ENCODE results near the gene CENPF.
"Not testable (repeated sequence)": the region's sequence is repeated elsewhere in the genome, so short reads cannot be mapped to it uniquely, and the experiment has no call there.

Gene CENPF

DNA sequence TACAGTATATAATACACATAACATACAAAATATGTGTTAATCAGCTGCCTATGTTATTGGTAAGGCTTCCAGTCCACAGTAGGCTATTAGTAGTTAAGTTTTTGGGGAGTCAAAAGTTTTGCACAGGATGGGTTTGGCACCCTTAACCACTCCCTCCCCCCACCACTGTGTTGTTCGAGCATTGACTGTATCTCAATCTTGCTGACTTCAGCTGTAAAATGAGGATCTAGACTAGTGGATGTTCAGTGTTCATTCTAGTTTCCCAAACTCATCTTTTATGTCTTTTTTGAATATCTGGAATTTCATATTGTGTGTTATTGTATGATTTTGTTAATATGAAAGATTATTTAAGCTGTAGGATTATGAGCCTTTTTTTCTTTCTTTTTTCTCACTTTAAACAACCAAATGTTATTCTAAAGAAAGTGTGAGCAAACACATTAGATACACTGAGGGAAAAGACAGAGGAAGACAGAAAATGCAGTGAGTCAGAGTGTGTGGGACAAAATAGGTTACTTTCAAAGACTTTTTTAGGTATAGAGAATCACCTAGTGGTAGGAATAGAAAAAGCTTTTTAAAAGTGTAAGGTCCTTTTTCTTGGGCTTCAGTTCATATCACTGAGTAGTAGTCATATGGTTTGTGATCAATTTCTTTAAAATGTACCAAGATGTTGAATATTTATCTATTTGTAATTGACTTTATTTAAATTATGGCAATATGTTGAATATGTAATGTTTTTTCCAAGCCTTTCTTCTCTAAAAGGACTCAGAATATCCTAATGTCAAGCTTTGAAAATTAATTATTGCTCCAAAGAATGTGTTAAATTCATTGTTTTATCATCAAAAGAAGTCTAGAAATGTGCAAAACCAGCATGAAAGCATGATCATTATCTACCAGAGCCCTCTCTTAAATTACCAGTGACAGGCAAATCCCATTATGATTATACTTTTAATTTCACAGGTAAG, 17.9 kb upstream of the CENPF start:
- peak; percentile 52 for DNase-seq (ENCODE audit: low read depth)

DNA sequence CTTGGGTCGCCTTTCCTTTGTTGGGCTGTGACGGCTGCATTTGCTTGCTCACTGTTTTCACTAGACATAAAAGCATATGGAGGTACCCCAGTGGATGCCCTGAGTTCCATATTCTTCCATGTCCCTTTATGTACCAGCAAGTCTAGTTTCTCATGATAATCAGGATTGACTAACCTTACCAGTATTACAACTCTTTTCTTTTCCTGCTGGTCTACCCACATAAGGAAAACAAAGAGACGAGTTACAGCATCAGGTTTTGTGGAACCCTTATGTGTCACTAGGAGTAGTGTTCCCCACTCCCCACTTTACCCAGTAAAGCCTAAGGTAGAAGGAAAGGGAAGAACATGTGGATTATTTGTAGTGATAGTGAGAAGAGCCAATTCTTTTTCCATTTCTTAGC, 16.4 kb upstream of the CENPF start:
- DNase-seq (ENCODE audit: low read depth), result no peak

DNA sequence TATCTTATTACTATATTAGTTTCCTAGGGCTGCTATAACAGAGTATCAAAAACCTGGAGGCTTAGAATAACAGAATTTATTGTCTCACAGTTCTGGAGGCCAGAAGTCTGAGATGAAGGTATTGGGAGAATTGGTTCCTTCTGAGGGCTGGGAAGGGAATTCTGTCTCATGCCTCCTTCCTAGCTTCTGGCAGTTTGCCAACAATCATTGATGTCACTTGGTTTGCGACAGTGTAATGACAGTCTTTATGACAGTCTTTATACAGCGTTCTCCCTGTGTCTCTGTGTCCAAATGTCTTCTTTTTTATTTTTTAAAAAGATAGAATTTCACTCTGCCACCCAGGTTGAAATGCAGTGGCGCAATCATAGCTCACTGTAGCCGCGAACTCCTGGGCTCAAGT, 15.8 kb upstream of the CENPF start:
- DNase-seq (ENCODE audit: low read depth), result no peak

DNA sequence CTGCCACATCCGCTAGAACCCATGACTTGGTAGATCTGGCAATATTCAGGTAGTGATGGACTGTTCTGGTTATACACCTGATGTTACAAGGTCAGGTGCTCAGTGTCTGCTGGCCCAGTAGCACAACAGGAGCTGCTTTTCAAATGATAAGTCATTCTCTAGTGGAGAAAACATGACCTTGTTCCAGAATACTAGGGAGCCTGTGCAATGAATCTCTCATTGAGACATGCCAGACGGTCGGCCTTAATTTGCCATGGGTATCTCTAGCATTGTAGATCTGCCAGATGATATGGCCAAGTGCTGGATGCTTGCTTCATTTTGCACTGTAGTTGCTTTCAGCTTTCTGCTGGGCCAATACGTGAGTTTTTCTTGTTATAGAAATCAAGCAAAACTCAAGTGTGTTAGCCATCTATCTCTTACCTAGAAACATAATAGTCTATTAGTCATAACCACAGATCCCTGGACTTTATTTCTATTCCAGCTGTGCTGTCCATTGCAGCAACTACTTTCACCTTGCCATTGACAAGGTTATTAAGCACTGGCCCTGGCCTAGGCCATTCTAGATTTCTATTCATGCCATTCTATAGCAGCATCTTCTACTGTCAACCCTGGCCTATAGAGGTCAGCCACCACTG, 13.9 kb upstream of the CENPF start:
- DNase-seq (ENCODE audit: low read depth), result no peak

DNA sequence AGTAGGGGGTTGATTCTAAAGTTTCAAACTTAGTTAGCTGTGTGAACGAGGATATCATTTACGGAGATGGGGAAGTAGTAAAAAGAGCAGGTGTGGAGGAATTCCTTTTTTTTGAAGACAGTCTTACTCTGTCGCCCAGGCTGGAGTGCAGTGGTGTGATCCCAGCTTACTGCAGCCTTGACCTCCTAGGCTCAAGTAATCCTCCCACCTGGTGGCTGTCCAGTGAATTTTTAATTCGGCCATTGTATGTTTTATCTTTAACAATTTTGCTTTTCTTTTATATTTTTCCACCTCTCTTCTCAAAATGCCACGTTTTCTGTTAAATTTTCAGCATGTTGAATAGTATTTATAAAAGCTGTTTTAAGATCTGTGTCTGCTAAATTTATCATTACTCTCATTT, 12.3 kb upstream of the CENPF start:
- DNase-seq (ENCODE audit: low read depth), result no peak

DNA sequence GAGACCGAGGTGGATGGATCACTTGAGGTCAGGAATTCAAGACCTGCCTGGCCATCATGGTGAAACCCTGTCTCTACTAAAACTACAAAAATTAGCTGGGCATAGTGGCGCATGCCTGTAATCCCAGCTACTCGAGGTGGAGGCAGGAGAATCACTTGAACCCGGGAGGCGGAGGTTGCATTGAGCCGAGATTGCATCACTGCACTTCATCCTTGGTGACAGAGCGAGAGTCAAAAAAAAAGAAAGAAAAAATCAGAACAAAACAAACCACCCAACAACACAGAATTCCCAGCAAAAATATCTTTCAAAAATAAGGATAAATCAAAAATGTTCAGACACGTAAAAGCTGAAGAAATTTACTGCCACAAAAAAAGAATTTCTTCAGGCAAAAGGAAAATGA, 11.1 kb upstream of the CENPF start:
- DNase-seq (ENCODE audit: low read depth), result not testable (repeated sequence)

DNA sequence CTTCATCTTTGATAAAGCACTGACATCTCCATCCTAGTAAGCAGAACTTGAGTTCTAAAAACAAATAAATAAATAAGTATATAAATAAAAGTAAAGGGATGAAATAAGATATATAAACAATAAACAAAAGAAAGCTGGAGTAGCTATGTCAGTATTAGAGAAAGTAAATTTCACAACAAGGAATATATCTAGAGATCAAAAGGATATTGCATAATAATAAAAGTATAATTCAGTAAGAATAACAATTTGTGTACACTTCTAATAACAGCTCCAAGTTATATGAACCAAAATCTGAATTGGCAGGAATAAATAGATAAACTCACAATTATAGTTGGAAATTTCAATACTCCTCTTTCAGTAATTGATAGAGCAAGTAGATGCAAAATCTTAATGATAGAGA, 9.8 kb upstream of the CENPF start:
- DNase-seq (ENCODE audit: low read depth), result no peak

DNA sequence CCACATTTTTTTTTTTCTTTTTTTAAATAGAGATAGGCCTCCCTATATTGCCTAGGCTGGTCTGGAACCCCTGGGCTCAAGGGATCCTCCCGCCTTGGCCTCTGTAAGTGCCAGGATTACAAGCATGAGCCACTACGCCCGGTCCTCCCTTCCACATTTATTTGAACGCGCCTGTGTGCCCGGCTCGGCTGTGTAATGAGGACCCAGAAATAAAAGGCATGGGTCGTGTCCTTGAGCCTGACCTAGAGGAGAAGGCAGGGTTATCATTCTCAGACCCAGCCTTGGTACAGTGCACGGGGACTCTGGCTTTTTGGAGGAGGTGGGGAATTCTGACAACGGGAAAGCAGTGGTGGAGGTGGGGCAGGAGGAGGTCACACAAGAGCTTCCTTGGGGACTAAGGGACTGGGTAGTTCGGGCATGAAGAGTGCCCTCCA, 841 bp downstream of the CENPF start:
- DNase-seq (ENCODE audit: low read depth), result no peak

DNA sequence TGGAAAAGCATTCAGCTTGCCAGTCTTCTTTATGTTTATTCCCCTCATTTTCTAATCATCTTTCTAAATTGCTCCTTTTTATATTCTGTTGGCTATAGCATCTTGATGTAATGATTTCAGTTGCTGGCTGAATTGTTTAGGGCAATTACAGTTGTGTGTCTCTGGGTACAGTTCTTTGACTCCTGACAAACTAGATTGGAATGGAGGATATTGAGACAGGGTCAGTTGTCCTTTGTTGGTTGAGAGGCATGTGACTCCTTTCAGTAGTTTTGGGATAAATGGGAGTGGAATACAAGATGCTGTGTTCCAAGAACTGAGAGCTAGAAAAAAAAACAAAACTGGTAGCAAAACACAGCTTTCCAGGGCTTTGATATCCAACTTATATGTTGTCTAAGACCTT, 1.5 kb downstream of the CENPF start:
- DNase-seq (ENCODE audit: low read depth), result no peak

DNA sequence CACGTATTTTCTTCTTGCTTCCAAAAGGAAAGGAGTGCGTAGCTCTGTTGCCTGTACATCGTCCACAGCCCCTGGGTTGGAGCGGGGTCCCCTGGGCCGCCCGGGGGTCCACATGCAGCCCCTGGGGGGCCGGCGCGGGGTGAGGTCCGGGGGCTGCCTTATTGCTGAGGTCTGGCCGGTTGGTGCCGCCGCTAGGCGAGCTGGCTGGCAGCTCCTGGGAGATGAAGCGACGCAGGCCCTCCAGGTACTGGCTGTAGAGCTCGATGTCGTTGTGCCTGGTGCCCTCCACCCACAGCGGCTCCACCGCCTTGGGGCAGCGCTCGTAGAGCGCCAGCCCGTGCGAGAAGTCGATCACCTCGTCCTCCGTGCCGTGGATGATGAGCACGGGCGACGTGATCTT, 2.5 kb downstream of the CENPF start:
- DNase-seq (ENCODE audit: low read depth), result not testable (repeated sequence)

DNA sequence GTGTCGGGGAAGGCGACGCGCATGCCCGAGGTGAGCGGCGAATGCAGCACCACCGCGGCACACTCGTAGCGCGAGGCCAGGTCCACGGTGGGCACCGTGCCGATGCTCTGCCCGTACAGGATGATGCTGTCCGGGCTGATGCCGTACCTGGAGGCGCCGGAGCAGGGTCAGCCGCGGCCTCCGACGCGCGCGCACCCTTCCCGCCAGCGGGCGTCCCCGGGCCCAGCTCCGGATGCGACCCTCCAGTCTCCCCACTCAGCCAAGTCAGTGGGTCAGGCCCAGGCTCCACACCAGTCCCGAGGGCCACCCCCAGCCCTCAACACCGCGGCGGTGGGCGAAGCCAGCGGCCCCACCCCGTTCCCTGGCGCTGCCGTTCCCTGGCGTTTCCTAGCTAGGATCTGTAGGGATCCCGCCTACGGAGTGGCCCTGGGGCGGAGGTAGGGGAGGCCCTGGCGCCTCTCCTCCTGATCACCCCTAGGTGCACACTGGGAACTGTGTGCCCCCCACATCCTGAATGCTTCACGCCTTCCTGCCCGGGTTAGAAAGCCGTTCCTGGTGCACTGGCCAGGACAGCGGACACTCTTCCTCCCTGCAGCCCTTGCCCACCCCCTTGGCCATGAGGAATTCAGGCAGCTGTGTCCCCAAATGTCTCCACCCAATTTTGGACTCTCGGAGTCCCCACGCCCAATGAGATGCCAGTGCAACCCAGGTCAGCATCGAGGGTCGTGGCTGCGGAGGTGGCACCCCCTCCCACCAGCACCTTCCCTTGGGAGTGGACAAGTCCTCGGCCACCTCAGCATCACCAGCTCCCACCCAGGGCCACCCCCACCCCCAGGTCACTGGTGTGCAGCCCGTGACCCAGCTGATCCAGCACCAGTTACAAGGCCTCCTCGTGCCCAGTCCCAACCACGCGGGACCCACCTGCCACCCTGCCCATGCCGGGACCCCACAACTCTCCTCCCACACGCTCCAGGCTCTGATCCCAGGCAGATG, 3.2 kb downstream of the CENPF start:
- not testable (repeated sequence) for DNase-seq (ENCODE audit: low read depth)

DNA sequence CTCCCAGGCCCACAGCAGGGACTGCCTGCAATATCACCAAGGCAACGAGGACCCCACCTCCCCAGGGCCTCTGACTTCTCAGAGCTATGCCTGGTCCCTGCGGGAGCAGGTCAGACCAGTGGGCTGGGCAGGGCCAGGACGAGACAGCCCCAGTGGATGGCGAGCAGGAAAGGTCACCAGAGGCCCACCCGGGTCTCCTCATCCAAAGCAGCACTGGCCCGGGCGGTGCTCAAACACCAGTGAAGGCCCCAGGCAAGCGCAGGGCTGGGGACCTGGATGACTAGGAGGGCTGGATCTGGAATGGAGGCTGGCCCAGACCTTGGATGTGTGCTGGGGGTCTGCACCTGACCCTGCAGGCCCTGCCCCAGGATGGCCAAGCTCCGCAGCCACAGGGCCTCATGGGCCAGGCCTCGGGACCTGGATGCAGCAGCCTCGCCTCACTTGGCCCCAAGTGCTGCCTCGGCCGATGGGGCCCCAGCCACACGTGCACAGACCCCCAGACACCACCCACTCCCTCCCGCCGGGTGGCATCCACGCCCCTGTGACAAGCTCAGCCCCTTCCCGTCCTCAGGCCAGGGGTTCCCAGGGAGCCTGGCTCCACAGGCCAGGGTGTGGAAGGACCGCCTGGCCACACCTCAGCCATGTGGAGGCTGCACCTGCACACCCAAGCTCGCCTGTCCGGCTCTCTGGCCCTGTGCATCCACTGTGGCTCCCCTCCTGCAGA, 4.7 kb downstream of the CENPF start:
- not testable (repeated sequence) for DNase-seq (ENCODE audit: low read depth)

DNA sequence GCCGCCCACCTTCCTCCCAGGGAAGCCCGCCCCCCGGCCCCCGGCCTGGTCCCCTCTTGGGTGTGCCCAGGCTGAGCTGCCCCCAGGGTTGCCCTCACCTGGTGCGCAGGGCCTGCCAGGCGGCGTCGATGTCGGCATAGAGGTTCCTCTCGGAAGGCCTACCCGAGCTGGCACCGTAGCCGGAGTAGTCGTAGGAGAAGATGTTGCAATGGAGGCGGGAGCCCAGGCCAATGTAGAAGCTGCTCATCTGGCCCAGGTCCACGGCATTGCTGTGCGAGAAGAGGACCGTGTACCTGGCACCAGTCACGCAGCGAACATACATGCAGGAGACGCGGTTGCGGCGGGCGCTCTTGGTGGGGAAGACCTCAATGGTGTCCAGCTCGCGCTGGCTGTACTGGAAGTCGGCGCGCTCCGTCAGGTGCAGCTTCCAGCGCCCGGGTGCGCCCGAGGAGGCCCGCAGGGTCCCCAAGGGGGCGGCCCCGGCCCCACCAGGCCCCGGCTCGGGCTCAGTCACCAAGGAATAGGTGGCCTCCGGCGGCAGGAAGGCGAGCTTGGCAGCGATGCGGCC, 5.3 kb downstream of the CENPF start:
- not testable (repeated sequence) for DNase-seq (ENCODE audit: low read depth)

DNA sequence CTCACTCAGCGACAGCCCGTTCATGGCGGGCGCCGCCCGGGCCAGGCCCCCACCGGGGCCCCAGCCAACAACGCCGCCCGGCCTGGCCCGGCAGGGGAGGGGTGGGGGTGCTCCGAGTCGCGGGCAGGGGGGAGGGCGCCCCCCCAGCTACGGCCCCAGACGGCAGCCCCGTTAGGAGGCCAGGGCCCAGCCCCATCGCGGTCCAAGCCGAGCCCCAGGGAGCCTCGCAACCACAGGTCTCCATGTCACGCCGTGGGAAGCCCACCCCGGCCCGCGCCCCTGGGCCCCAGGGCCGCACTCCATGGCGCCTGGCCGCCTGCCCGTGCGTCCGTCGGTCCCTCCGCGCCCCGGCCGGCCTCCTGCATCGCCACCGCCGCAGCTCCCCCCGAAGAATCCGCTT, 5.8 kb downstream of the CENPF start:
- DNase-seq (ENCODE audit: low read depth), result not testable (repeated sequence)

DNA sequence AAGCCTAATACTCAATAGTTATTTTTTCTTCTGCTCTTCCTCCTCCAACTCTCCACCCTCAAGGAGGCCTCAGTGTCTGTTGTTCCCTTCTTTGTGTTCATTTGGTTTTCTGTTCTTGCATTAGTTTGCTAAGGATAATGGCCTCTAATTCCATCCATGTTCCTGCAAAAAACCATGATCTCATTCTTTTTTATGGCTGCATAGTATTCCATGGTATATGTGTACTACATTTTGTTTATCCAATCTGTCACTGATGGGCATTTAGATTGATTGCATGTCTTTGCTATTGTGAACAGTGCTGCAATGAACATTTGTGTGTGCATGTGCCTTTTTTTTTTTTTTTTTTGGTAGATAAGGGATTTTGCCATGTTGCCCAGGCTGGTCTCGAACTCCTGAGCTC, 6.7 kb downstream of the CENPF start:
- DNase-seq (ENCODE audit: low read depth), result no peak

DNA sequence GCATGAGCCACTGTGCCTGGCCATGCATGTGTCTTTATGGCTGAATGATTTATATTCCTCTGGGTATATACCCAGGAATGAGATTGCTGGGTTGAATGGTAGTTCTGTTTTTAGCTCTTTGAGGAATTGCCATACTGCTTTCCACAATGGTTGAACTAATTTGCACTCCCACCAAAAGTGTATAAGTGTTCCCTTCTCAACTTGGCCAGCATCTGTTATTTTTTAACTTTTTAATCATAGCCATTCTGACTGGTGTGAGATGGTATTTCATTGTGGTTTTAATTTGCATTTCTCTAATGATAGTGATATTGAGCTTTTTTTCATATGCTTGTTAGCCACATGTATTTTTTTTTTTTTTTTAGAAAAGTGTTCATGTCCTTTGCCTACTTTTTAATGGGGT, 7.1 kb downstream of the CENPF start:
- not testable (repeated sequence) for DNase-seq (ENCODE audit: low read depth)

DNA sequence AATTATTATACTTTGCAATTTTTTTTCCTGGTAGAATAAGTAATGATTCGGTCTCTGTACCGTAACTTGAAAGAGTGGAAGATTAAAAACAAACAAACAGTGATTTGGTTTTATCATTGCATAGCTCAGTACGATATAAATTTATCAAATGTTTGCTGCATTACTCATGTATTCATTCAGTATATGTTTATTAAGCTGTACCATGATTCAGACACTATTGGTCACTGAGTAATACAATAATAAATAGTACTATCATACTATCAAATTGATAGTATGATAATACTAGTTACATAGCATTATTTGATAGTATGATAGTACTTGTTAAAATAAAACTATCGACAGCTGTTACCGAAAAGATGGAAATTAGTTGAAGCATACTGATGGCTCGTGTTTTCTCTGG, 12.1 kb downstream of the CENPF start:
- no peak for DNase-seq (ENCODE audit: low read depth)

DNA sequence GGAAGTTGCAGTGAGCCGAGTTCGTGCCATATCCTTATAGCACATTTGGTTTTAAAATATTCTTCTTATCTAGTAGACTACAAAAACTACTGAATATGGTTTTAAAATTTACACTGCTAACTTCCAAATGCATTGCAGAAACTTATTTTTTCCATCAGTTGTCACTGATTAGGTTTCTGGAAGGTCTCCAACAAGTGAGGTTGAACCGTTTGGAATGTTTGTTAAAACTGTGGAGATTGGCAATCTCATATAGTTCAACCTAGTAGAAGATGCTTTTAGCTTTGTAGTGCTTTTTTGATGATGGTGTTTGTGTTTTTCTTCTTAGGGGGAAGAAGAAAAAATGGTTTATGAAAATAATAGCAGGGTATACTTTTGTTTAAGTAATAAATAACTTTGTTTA, 12.9 kb downstream of the CENPF start:
- DNase-seq (ENCODE audit: low read depth), result peak; percentile 18

DNA sequence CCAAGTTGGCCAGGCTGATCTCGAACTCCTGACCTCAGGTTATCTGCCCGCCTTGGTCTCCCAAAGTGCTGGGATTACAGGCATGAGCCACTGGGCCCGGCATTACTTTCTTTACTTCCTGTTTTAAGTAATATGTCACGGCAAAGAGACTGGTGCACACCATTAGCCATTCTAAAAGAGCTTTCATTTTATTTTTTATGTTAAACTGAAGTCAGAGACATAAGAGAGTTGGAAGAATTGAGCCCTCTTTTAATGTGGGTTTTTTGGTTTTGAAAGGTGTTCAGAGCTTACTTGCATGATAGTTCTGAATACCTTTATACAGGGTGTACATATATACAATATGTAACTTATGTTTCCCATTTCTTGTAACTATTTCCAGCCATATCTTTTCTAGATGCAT, 14.3 kb downstream of the CENPF start:
- no peak for DNase-seq (ENCODE audit: low read depth)

DNA sequence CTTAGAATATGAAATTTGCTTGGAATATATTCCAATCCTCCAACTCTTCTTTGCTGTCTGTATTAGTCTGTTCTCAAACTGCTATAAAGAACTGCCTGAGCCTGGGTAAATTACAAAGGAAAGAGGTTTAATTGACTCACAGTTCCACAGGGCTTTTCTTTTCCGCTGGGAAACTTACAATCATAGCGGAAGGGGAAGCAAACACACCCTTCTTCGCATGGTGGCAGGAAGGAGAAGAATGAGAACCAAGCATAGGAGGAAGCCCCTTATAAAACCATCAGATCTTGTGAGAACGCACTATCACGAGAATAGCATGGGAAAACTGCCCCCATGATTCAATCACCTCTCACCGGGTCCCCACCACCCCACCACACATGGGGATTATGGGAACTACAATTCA, 14.8 kb downstream of the CENPF start:
- no peak for DNase-seq (ENCODE audit: low read depth)

DNA sequence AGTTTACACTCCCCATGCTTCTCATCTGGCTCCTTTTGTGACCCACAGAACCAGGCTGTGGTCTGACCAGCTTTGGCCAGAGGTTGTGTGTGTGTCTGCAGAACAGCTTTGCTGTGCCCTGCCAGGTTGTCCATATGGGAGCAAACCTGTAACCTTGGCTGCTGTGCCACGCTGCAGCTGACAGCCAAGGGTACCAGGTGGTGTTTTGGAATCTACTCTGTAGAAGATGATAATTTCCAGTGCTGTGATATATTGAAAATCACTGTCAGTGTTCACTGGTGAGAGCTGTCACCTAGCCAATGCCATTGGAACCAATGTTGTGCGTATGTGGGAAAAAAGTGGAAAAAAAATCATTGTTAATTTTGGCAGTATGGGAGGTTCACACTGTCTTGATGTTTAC, 18.2 kb downstream of the CENPF start:
- DNase-seq (ENCODE audit: low read depth), result no peak
